RWPE2 (cell line): Measurements from ENCODE around the gene CRIM1.

ENCODE experiments used
- ATAC-seq: fragments of 200-7000 bp; cut with Tn5 transposase; 3 replicates; pipeline ENCODE4 v1.9.1; 2021; ENCODE audit warnings: low read depth
- DNase-seq: peaks from one replicate; pipeline ENCODE4 v3.0.0-alpha.2; 2020; ENCODE audit warnings: low spot score
- H3K27ac ChIP-seq: fragments of 450-650 bp; 2 replicates; pipeline ENCODE4 v1.5.1; 2017; ENCODE audit warnings: mild to moderate bottlenecking; ENCODE audit not compliant: poor library complexity, severe bottlenecking
- H3K27me3 ChIP-seq: fragments of 250-450 bp; sonication (Bioruptor Pico); 2 replicates; pipeline ENCODE4 v1.5.1; 2021; ENCODE audit warnings: mild to moderate bottlenecking, moderate library complexity; ENCODE audit not compliant: insufficient read depth, poor library complexity, severe bottlenecking
- H3K36me3 ChIP-seq: fragments of 250-450 bp; sonication (Bioruptor Pico); 2 replicates; pipeline ENCODE4 v1.5.1; 2020; ENCODE audit warnings: low read depth, mild to moderate bottlenecking, moderate library complexity
- H3K4me1 ChIP-seq: fragments of 250-450 bp; sonication (Bioruptor Pico); 2 replicates; pipeline ENCODE4 v1.5.1; 2021; ENCODE audit warnings: mild to moderate bottlenecking, moderate library complexity; ENCODE audit not compliant: insufficient read depth, poor library complexity, severe bottlenecking
- H3K4me3 ChIP-seq: fragments of 250-450 bp; sonication (Bioruptor Pico); 2 replicates; pipeline ENCODE4 v1.5.1; 2021; ENCODE audit warnings: mild to moderate bottlenecking, moderate library complexity; ENCODE audit not compliant: severe bottlenecking
- H3K9me3 ChIP-seq: fragments of 250-450 bp; sonication (Bioruptor Pico); 2 replicates; pipeline ENCODE4 v1.5.1; 2021; ENCODE audit warnings: mild to moderate bottlenecking, moderate library complexity; ENCODE audit not compliant: severe bottlenecking
- CTCF ChIP-seq: fragments of 450-650 bp; IDR thresholded peaks from one replicate; pipeline ENCODE4 v1.5.1; 2017; ENCODE audit warnings: mild to moderate bottlenecking, moderate library complexity; ENCODE audit not compliant: poor library complexity, severe bottlenecking

Gene CRIM1

GRCh38 chr2:36374585-36374984 lies 19.0 kb downstream of the CRIM1 start:
- ATAC-seq (peak; percentile 37), DNase-seq (no peak)
- H3K36me3 ChIP-seq = peaks cover 16% of the 10 kb centered on the region
- H3K9me3 ChIP-seq = no peaks in the 10 kb centered on the region
- peaks cover 98% of the 10 kb centered on the region for H3K4me1 ChIP-seq
- H3K27me3 ChIP-seq = no peaks in the 10 kb centered on the region
- no peak overlapping the region for H3K4me3 ChIP-seq
- no peak for TF ChIP-seq CTCF
- peak overlapping the region; percentile 98 for H3K27ac ChIP-seq

GRCh38 chr2:36376319-36376765 lies 20.8 kb downstream of the CRIM1 start:
- no peak overlapping the region for H3K4me3 ChIP-seq
- H3K27ac ChIP-seq = peak overlapping the region; percentile 98
- H3K4me1 ChIP-seq = peaks cover 96% of the 10 kb centered on the region
- ATAC-seq (peak; percentile 20; the same call in 2 of the 3 replicates), DNase-seq (no peak)
- no peaks in the 10 kb centered on the region for H3K27me3 ChIP-seq
- TF ChIP-seq CTCF = no peak
- H3K36me3 ChIP-seq = peaks cover 12% of the 10 kb centered on the region
- no peaks in the 10 kb centered on the region for H3K9me3 ChIP-seq

GRCh38 chr2:36376992-36377738 lies 21.6 kb downstream of the CRIM1 start:
- DNase-seq (peak; percentile 86), ATAC-seq (peak; percentile 82)
- Histone ChIP-seq H3K36me3 (peaks cover 17% of the 10 kb centered on the region), H3K9me3 (no peaks in the 10 kb centered on the region), H3K4me3 (no peak overlapping the region), H3K4me1 (peaks cover 91% of the 10 kb centered on the region), H3K27ac (peak overlapping the region; percentile 98), H3K27me3 (no peaks in the 10 kb centered on the region)
- TF ChIP-seq CTCF = peak; percentile 40

GRCh38 chr2:36379710-36380448 lies 24.3 kb downstream of the CRIM1 start:
- TF ChIP-seq CTCF = no peak
- ATAC-seq (no peak), DNase-seq (no peak)
- Histone ChIP-seq H3K27me3 (no peaks in the 10 kb centered on the region), H3K27ac (peak overlapping the region; percentile 98), H3K9me3 (no peaks in the 10 kb centered on the region), H3K4me1 (peaks cover 64% of the 10 kb centered on the region), H3K4me3 (no peak overlapping the region), H3K36me3 (peaks cover 27% of the 10 kb centered on the region)
